Neural cell (in vitro differentiated cells): ENCODE results near the gene SLC35B1. TPM values are rescaled to one million over a fixed set of nuclear protein-coding genes. Genes with fewer than 3 reads are reported as not detected.

Source experiments
- H2AFZ ChIP-seq: fragments of 200-600, 300-800 bp; sonication (generic), shearing (Covaris generic); 2 replicates; pipeline ENCODE4 v1.6.0; 2014; ENCODE audit warnings: low read depth, mild to moderate bottlenecking, antibody characterized with exemption, low read length, moderate library complexity
- H3F3A ChIP-seq: fragments of 200-600 bp; shearing (Covaris generic); 2 replicates; pipeline ENCODE4 v1.6.1; 2016; ENCODE audit warnings: mild to moderate bottlenecking, moderate library complexity, mixed read lengths, antibody characterized with exemption, low read length; ENCODE audit not compliant: insufficient read depth, poor library complexity, severe bottlenecking
- H3K27ac ChIP-seq: fragments of 200-600, 300-800 bp; sonication (generic), shearing (Covaris generic); 2 replicates; pipeline ENCODE4 v1.5.1; 2014; ENCODE audit warnings: mild to moderate bottlenecking, low read length, moderate library complexity
- H3K27me3 ChIP-seq: fragments of 300-800, 200-600 bp; sonication (generic), shearing (Covaris generic); 2 replicates; pipeline ENCODE4 v1.6.0; 2014; ENCODE audit warnings: mild to moderate bottlenecking, low read depth, low read length, moderate library complexity; ENCODE audit not compliant: insufficient read depth
- H3K36me3 ChIP-seq: fragments of 300-800, 200-600 bp; sonication (generic), shearing (Covaris generic); 2 replicates; pipeline ENCODE4 v1.5.1; 2014; ENCODE audit warnings: mild to moderate bottlenecking, antibody characterized with exemption, low read length, moderate library complexity; ENCODE audit not compliant: insufficient read depth
- H3K4me2 ChIP-seq: fragments of 300-800, 200-600 bp; sonication (generic), shearing (Covaris generic); 2 replicates; pipeline ENCODE4 v1.6.0; 2014; ENCODE audit warnings: mild to moderate bottlenecking, low read length
- H3K4me3 ChIP-seq: fragments of 300-800, 200-600 bp; sonication (generic), shearing (Covaris generic); 2 replicates; pipeline ENCODE4 v1.5.1; 2014; ENCODE audit warnings: mild to moderate bottlenecking, low read length, moderate library complexity
- H3K79me2 ChIP-seq: fragments of 200-600 bp; shearing (Covaris generic); replicated peaks from 2 replicates; pipeline ENCODE4 v1.6.0; 2014; ENCODE audit warnings: mild to moderate bottlenecking, low read length, moderate library complexity; ENCODE audit not compliant: insufficient read depth
- H3K9ac ChIP-seq: fragments of 300-800, 200-600 bp; sonication (generic), shearing (Covaris generic); 2 replicates; pipeline ENCODE4 v1.6.1; 2016; ENCODE audit warnings: mild to moderate bottlenecking, low read length, mixed read lengths
- H3K9me2 ChIP-seq: fragments of 200-600 bp; shearing (Covaris generic); 2 replicates; pipeline ENCODE4 v1.6.1; 2016; ENCODE audit warnings: mild to moderate bottlenecking, low read length, mixed read lengths; ENCODE audit not compliant: insufficient read depth
- H3K9me3 ChIP-seq: fragments of 200-600, 300-800 bp; sonication (generic), shearing (Covaris generic); 2 replicates; pipeline ENCODE4 v1.6.1; 2016; ENCODE audit warnings: mild to moderate bottlenecking, mixed run types, low read length, moderate library complexity, mixed read lengths
- H4K20me1 ChIP-seq: fragments of 200-600 bp; shearing (Covaris generic); 2 replicates; pipeline ENCODE4 v1.6.1; 2016; ENCODE audit warnings: mild to moderate bottlenecking, mixed run types; ENCODE audit not compliant: insufficient read depth
- EP300 ChIP-seq: fragments of 450-650 bp; conservative IDR thresholded peaks from 2 replicates; pipeline ENCODE4 v1.6.1; 2014; ENCODE audit warnings: antibody characterized with exemption, mild to moderate bottlenecking, moderate library complexity; ENCODE audit not compliant: poor library complexity, severe bottlenecking
- MXI1 ChIP-seq: fragments of 450-650 bp; conservative IDR thresholded peaks from 2 replicates; pipeline ENCODE4 v1.6.1; 2014; ENCODE audit warnings: antibody characterized with exemption, mild to moderate bottlenecking; ENCODE audit not compliant: poor library complexity, severe bottlenecking
- POLR2AphosphoS5 ChIP-seq: IDR thresholded peaks from 2 replicates; pipeline ENCODE4 v1.6.1; 2012
- RAD21 ChIP-seq: fragments of 450-650 bp; conservative IDR thresholded peaks from 2 replicates; pipeline ENCODE4 v1.6.1; 2014; ENCODE audit warnings: antibody characterized with exemption, mild to moderate bottlenecking, moderate library complexity
- SMC3 ChIP-seq: fragments of 450-650 bp; conservative IDR thresholded peaks from 2 replicates; pipeline ENCODE4 v1.6.1; 2014; ENCODE audit warnings: antibody characterized with exemption, mild to moderate bottlenecking, moderate library complexity; ENCODE audit not compliant: poor library complexity
- polyA plus RNA-seq: library from polyadenylated mRNA; depleted of rRNA; stranded (reverse); fragments of >200 nt; gene quantifications from 2 replicates; pipeline ENCODE4 v1.2.3, GENCODE V29; 2014
- TF ChIP-seq, protein P1 (sequence below): fragments of 450-650 bp; IDR thresholded peaks from 2 replicates; pipeline ENCODE4 v1.5.1; 2014; ENCODE audit warnings: antibody characterized with exemption, mild to moderate bottlenecking, moderate library complexity; ENCODE audit not compliant: poor library complexity, severe bottlenecking
- TF ChIP-seq, protein P2 (sequence below): IDR thresholded peaks from 2 replicates; pipeline ENCODE4 v1.6.1; 2012; ENCODE audit warnings: borderline replicate concordance

SLC35B1 gene
- polyA plus RNA-seq, 1 donor from 2014 or later: 120 TPM

DNA sequence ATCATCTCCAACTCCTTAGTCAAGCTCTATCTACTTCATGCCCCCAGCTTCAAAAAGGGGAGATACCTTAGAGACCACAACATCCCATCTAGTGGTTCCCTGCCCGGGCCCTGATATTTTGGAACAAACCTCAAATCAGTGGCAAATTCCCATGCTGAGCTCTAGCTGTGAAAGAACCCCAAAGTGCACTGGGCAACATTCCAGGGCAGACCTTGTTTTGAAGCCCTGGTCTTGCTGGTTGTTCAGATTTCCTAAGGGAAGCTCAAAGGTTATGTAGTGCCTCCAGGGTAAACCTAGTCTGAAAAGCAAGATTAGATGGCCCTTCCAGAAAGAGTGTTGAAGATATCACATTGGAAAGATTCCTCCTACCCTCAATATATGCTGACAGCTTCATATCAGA lies 39.9 kb upstream of the SLC35B1 start:
- Histone ChIP-seq H3K27ac (no peak overlapping the region), H4K20me1 (no peaks in the 10 kb centered on the region), H3K4me2 (no peak overlapping the region), H3K9me2 (no peaks in the 10 kb centered on the region), H3K36me3 (no peaks in the 10 kb centered on the region), H3K27me3 (no peaks in the 10 kb centered on the region), H3K9ac (no peak overlapping the region), H3F3A (no peaks in the 10 kb centered on the region), H2AFZ (no peak overlapping the region), H3K4me3 (no peak overlapping the region), H3K79me2 (peaks cover 3% of the 10 kb centered on the region), H3K9me3 (no peaks in the 10 kb centered on the region)
- TF ChIP-seq, protein P1, sequence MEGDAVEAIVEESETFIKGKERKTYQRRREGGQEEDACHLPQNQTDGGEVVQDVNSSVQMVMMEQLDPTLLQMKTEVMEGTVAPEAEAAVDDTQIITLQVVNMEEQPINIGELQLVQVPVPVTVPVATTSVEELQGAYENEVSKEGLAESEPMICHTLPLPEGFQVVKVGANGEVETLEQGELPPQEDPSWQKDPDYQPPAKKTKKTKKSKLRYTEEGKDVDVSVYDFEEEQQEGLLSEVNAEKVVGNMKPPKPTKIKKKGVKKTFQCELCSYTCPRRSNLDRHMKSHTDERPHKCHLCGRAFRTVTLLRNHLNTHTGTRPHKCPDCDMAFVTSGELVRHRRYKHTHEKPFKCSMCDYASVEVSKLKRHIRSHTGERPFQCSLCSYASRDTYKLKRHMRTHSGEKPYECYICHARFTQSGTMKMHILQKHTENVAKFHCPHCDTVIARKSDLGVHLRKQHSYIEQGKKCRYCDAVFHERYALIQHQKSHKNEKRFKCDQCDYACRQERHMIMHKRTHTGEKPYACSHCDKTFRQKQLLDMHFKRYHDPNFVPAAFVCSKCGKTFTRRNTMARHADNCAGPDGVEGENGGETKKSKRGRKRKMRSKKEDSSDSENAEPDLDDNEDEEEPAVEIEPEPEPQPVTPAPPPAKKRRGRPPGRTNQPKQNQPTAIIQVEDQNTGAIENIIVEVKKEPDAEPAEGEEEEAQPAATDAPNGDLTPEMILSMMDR: no peak
- TF ChIP-seq, protein P2, sequence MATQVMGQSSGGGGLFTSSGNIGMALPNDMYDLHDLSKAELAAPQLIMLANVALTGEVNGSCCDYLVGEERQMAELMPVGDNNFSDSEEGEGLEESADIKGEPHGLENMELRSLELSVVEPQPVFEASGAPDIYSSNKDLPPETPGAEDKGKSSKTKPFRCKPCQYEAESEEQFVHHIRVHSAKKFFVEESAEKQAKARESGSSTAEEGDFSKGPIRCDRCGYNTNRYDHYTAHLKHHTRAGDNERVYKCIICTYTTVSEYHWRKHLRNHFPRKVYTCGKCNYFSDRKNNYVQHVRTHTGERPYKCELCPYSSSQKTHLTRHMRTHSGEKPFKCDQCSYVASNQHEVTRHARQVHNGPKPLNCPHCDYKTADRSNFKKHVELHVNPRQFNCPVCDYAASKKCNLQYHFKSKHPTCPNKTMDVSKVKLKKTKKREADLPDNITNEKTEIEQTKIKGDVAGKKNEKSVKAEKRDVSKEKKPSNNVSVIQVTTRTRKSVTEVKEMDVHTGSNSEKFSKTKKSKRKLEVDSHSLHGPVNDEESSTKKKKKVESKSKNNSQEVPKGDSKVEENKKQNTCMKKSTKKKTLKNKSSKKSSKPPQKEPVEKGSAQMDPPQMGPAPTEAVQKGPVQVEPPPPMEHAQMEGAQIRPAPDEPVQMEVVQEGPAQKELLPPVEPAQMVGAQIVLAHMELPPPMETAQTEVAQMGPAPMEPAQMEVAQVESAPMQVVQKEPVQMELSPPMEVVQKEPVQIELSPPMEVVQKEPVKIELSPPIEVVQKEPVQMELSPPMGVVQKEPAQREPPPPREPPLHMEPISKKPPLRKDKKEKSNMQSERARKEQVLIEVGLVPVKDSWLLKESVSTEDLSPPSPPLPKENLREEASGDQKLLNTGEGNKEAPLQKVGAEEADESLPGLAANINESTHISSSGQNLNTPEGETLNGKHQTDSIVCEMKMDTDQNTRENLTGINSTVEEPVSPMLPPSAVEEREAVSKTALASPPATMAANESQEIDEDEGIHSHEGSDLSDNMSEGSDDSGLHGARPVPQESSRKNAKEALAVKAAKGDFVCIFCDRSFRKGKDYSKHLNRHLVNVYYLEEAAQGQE: no peak
- TF ChIP-seq POLR2AphosphoS5 (no peak), RAD21 (no peak), EP300 (no peak), MXI1 (no peak)

DNA sequence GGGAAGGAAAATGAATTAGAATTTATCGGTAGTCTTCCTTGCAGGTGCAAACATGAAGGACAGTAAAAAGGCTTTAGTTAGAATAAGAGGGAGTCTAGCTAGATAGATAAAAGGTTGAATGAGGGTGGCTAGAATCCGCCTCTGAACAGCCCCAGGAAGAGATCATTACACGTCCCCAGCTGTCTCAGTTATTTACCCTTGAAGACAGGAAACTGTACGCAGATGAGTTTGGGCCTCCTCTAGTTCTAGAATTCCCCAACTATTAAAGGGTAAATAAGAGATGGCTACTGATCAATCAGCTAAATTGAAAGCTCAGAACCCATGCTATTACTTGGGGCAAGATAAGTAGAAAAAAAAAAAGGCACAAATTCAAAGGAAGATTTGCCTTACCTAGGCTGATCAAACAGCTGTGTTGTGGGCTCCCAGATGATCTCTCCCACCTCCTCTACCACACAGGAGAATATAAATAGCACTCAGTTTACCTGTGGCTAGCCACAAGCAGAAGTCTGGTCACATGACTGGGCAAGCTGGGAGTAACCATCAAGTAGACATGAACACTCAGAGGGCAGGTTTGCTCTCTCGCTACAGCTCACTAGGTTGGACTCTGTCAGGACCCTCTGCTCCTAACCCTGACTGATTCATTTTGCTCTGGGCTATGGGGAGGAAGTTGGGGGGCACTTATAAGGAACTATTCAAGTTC lies 39.2 kb upstream of the SLC35B1 start:
- TF ChIP-seq SMC3: no peak
- TF ChIP-seq, protein P2: no peak
- H3K9me2 ChIP-seq: no peaks in the 10 kb centered on the region
- H3K9ac ChIP-seq: no peak overlapping the region
- H4K20me1 ChIP-seq: no peaks in the 10 kb centered on the region
- H3F3A ChIP-seq: no peaks in the 10 kb centered on the region
- no peaks in the 10 kb centered on the region for H3K9me3 ChIP-seq
- no peak overlapping the region for H3K4me3 ChIP-seq
- H3K27me3 ChIP-seq: no peaks in the 10 kb centered on the region
- H3K36me3 ChIP-seq: no peaks in the 10 kb centered on the region
- peaks cover 3% of the 10 kb centered on the region for H3K79me2 ChIP-seq
- H3K4me2 ChIP-seq: no peak overlapping the region
- H2AFZ ChIP-seq: no peak overlapping the region
- no peak overlapping the region for H3K27ac ChIP-seq
